Left renal cortex interstitium (tissue), 4 donors: Measurements from ENCODE around the gene SORCS2. TPM values are rescaled to one million over a fixed set of nuclear protein-coding genes. Genes with fewer than 3 reads are reported as not detected.
A peak's percentile ranks its signal among the peaks of the same experiment; 100 is the strongest.

Source experiments
- DNase-seq, 4 donors: peaks; one replicate each; pipeline ENCODE4 v3.0.0-alpha.2; 2013; ENCODE audit warnings: low read depth in 4 of 4, low spot score in 2 of 4, missing footprints in 1 of 4
- polyA plus RNA-seq, 4 donors: library from polyadenylated mRNA; unstranded; fragments of 120-200 nt; gene quantifications; one replicate each; pipeline ENCODE4 v1.2.1, GENCODE V29; 2013; ENCODE audit not compliant: insufficient read length in 4 of 4

The SORCS2 gene
- polyA plus RNA-seq, 4 donors = 3.7 to 11.5 (median 8.4) TPM

- no peak for DNase-seq
Measured at GRCh38 chr4:7755561-7755960, 563.2 kb downstream of the SORCS2 start.

- no peak for DNase-seq
Measured at GRCh38 chr4:7756071-7756470, 563.7 kb downstream of the SORCS2 start.

GRCh38 chr4:7756561-7757355 lies 564.4 kb downstream of the SORCS2 start:
- DNase-seq = no peak

GRCh38 chr4:7757501-7758471 lies 565.4 kb downstream of the SORCS2 start:
- DNase-seq = peak in 1 of 4 donors; percentile 69

GRCh38 chr4:7758476-7758875 lies 566.1 kb downstream of the SORCS2 start:
- no peak for DNase-seq

GRCh38 chr4:7759216-7759615 lies 566.9 kb downstream of the SORCS2 start:
- no peak for DNase-seq

- DNase-seq = no peak
Measured at GRCh38 chr4:7759635-7760034, 567.3 kb downstream of the SORCS2 start.

GRCh38 chr4:7760228-7760627 lies 567.9 kb downstream of the SORCS2 start:
- DNase-seq = no peak

GRCh38 chr4:7760706-7761105 lies 568.4 kb downstream of the SORCS2 start:
- DNase-seq = no peak

- DNase-seq = no peak
Measured at GRCh38 chr4:7761312-7761711, 569.0 kb downstream of the SORCS2 start.

- no peak for DNase-seq
Measured at GRCh38 chr4:7761720-7762119, 569.4 kb downstream of the SORCS2 start.

- no peak for DNase-seq
Measured at GRCh38 chr4:7762376-7763030, 570.2 kb downstream of the SORCS2 start.

- DNase-seq = no peak
Measured at GRCh38 chr4:7763106-7763505, 570.8 kb downstream of the SORCS2 start.

- DNase-seq = no peak
Measured at GRCh38 chr4:7763788-7764187, 571.5 kb downstream of the SORCS2 start.

GRCh38 chr4:7764466-7764865 lies 572.1 kb downstream of the SORCS2 start:
- DNase-seq = no peak

- DNase-seq = no peak
Measured at GRCh38 chr4:7765666-7766065, 573.3 kb downstream of the SORCS2 start.

GRCh38 chr4:7766086-7766485 lies 573.7 kb downstream of the SORCS2 start:
- DNase-seq = no peak

- no peak for DNase-seq
Measured at GRCh38 chr4:7766661-7767345, 574.5 kb downstream of the SORCS2 start.

GRCh38 chr4:7767526-7767925 lies 575.2 kb downstream of the SORCS2 start:
- no peak for DNase-seq

GRCh38 chr4:7767966-7768365 lies 575.6 kb downstream of the SORCS2 start:
- no peak for DNase-seq
